ENCODE measurements around the gene INTS15. TPM values are rescaled to one million over a fixed set of nuclear protein-coding genes. Genes with fewer than 3 reads are reported as not detected.

INTS15 gene
- total and polyA plus RNA-seq, 2 donors (not counting 3 experiments of a cell fraction or from before 2014, with no cell fraction given) = 35.7 to 51.6 TPM

DNA sequence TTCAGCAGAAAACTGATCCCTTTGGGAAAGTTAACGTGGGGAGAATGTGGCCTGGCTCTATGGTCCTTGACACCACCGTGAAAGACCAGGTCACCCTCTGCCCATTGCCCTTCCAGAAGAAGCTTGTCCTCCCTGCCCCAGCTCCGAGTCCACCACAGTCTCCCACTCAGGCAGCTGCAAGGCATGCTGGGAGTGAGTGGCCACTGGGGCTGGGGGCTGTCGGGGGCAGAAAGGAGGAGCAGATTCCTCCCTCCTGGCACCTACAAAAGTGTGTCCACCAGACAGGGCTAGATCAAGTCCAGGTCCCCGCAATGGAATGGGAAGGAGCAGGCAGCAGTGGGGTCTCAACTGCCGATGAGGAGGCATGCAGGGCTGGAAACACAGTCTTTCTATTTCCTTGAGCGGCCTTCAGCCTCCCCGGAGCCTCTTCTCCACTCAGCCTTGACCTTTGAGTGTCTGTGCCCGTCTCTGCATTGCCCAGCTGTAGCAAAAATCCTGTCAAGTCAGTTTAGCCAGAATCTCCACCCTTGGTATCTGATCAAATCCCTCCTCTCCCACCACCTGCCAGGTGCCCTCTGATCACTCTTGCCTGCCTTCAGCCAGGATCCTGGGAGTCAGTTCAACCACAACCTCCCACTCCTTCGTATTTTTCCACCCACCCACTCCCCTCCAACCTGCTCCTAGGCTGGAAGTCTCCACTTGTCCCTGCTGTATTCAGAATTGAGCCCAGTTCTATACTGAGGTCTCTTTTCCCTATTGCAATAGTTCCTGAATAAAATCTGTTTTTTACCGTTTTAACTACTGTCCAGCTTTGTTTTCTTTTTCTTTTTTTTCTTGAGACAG lies 40.4 kb downstream of the INTS15 start:
- Histone ChIP-seq H3K4me2 (ENCODE audit: insufficient read depth, low read length) (no peak overlapping the region), H3K9me1 (replicated peaks; ENCODE audit: control insufficient read depth, extremely low read depth, insufficient read depth, low read length) (no peaks in the 10 kb centered on the region), H3K36me3 (ENCODE audit: control insufficient read depth in 2 of 2, extremely low read depth in 1 of 2, insufficient read depth in 2 of 2, low read length in 2 of 2) (no peaks in the 10 kb centered on the region), H2AFZ (ENCODE audit: low read depth, low read length) (no peak overlapping the region), H3K27ac (ENCODE audit: insufficient read depth, low read depth, low read length) (no peak overlapping the region), H3K9me3 (replicated peaks; ENCODE audit: control insufficient read depth, insufficient read depth, low read length) (no peaks in the 10 kb centered on the region), H3K79me2 (ENCODE audit: control insufficient read depth, insufficient read depth, low read length) (no peaks in the 10 kb centered on the region), H3K4me3 (replicated peaks in 1 of 3; ENCODE audit: insufficient read depth in 1 of 3, low read depth in 1 of 3, low read length in 3 of 3) (no peak overlapping the region), H3K9ac (replicated peaks; ENCODE audit: extremely low read depth, insufficient read depth, low read length) (no peak overlapping the region), H3K4me1 (ENCODE audit: control insufficient read depth, extremely low read depth, insufficient read depth, low read length) (no peaks in the 10 kb centered on the region), H4K20me1 (replicated peaks; ENCODE audit: control insufficient read depth, extremely low read depth, insufficient read depth, low read length) (no peaks in the 10 kb centered on the region), H3K27me3 (ENCODE audit: control insufficient read depth in 2 of 2, insufficient read depth in 2 of 2, low read length in 2 of 2) (no peaks in the 10 kb centered on the region)
- no TSS peak for BruUV-seq (replicated peaks)
- intact Hi-C loops (cut with micrococcal nuclease) (no loop called here), dilution Hi-C loops (cut with MboI; ENCODE audit: extremely low pct_ligation_motif_present, low sequenced_read_pairs) (no loop called here)
- CTCF ChIA-PET = no interaction called here
- DNase-seq (ENCODE audit: low read depth, low spot score) (no peak), FAIRE-seq (no peak)
- no peak for TF ChIP-seq CTCF (IDR thresholded peaks at IDR 0.05; ENCODE audit: extremely low read depth in 1 of 2, insufficient read depth in 1 of 2, low read depth in 1 of 2, low read length in 2 of 2)
- TF ChIP-seq POLR2A (IDR thresholded peaks at IDR 0.05; ENCODE audit: low read depth, low read length) = no peak
- no peak for TF ChIP-seq JUN (IDR thresholded peaks at IDR 0.05; ENCODE audit: borderline replicate concordance, insufficient read depth, insufficient read length, low read depth)
- TF ChIP-seq GATA2 (IDR thresholded peaks at IDR 0.05; ENCODE audit: insufficient read depth, insufficient read length, low read depth, low read length) = no peak
- TF ChIP-seq POLR2AphosphoS5 (IDR thresholded peaks at IDR 0.05; ENCODE audit: insufficient read depth, low read depth, low read length) = no peak
- TF ChIP-seq, protein P1, sequence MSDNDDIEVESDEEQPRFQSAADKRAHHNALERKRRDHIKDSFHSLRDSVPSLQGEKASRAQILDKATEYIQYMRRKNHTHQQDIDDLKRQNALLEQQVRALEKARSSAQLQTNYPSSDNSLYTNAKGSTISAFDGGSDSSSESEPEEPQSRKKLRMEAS (IDR thresholded peaks at IDR 0.05; ENCODE audit: insufficient read depth, insufficient read length) = no peak
- no peak for TF ChIP-seq MYC (IDR thresholded peaks at IDR 0.05; ENCODE audit: low read depth, low read length)
- no peak for TF ChIP-seq FOS (IDR thresholded peaks at IDR 0.05; ENCODE audit: borderline replicate concordance, insufficient read depth, low read length)
- TF ChIP-seq EZH2 (IDR thresholded peaks at IDR 0.05; ENCODE audit: borderline replicate concordance, low read depth, low read length, severe bottlenecking) = no peak
- POLR2A ChIA-PET = no interaction called here
